Measurements from ENCODE around the gene F13B.

GRCh38 chr1:197099444-197099843, 32.4 kb upstream of the F13B start:
- no peak for TF ChIP-seq SMC3 (IDR thresholded peaks at IDR 0.05; ENCODE audit: low read depth, low read length)
- no peak for TF ChIP-seq CTCF (conservative IDR thresholded peaks at IDR 0.05; ENCODE audit: low read depth, low read length)
- no peak for TF ChIP-seq RAD21 (IDR thresholded peaks at IDR 0.05; ENCODE audit: low read length)
- no peak for TF ChIP-seq MAFK (IDR thresholded peaks at IDR 0.05; ENCODE audit: low read depth, low read length)
